ENCODE results near the gene ZNF598.

- no peak for TF ChIP-seq CTCF (IDR thresholded peaks at IDR 0.05; ENCODE audit: insufficient read depth, low read length, poor library complexity, severe bottlenecking)
- no peak for TF ChIP-seq EZH2phosphoT487 (conservative IDR thresholded peaks at IDR 0.05; ENCODE audit: low read length)
Observed at GRCh38 chr16:2030036-2030435, 20.4 kb upstream of the ZNF598 start.

Measured in SU-DHL-6 (cell line).